Heart left ventricle (tissue), 16 donors: ENCODE results near the gene OXNAD1. TPM values are rescaled to one million over a fixed set of nuclear protein-coding genes. Genes with fewer than 3 reads are reported as not detected.
A peak's percentile ranks its signal among the peaks of the same experiment; 100 is the strongest.

ENCODE experiments used
- ATAC-seq, 4 donors: fragments of 200-7000 bp; cut with Tn5 transposase; one replicate each; pipeline ENCODE4 v1.9.1; 2020 to 2022; ENCODE audit warnings: moderate library complexity in 4 of 4, mild to moderate bottlenecking in 3 of 4, moderate number of reproducible peaks in 1 of 4
- DNase-seq, 5 donors: peaks; one replicate each; pipeline ENCODE4 v3.0.0-alpha.2; 2020
- H3K27ac ChIP-seq, 12 donors: fragments of 200-600 bp; sonication (generic) in 4 of 12; one replicate each; pipeline versions ENCODE4 v1.5.0 to v1.8.0; 2016 to 2022; ENCODE audit warnings: mild to moderate bottlenecking in 2 of 12
- H3K27me3 ChIP-seq, 9 donors: fragments of 200-600 bp; sonication (generic) in 2 of 9; one replicate each; pipeline versions ENCODE4 v1.5.1 to v1.8.0; 2016 to 2022; ENCODE audit warnings: mild to moderate bottlenecking in 3 of 9
- H3K36me3 ChIP-seq, 9 donors: fragments of 200-600 bp; sonication (generic) in 2 of 9; one replicate each; pipeline versions ENCODE4 v1.5.0 to v1.8.0; 2018 to 2022; ENCODE audit warnings: mild to moderate bottlenecking in 2 of 9
- H3K4me1 ChIP-seq, 12 donors: fragments of 200-600 bp; sonication (generic) in 4 of 12; one replicate each; pipeline versions ENCODE4 v1.5.0 to v1.8.0; 2016 to 2022; ENCODE audit warnings: mild to moderate bottlenecking in 3 of 12
- H3K4me3 ChIP-seq, 12 donors: fragments of 200-600 bp; sonication (generic) in 4 of 12; one replicate each; pipeline versions ENCODE4 v1.5.0 to v1.8.0; 2017 to 2022; ENCODE audit warnings: mild to moderate bottlenecking in 9 of 12, moderate library complexity in 4 of 12
- H3K9me3 ChIP-seq, 12 donors: fragments of 200-600 bp; sonication (generic) in 4 of 12; one replicate each; pipeline versions ENCODE4 v1.5.0 to v1.8.0; 2016 to 2022; ENCODE audit warnings: mild to moderate bottlenecking in 1 of 12
- CTCF ChIP-seq, 12 donors: fragments of 200-600 bp; sonication (generic) in 4 of 12; IDR thresholded peaks; one replicate each; pipeline versions ENCODE4 v1.5.0 to v1.8.0; 2018 to 2022; ENCODE audit warnings: antibody characterized with exemption in 12 of 12, mild to moderate bottlenecking in 5 of 12
- POLR2A ChIP-seq, 2 donors: fragments of 450-650 bp; IDR thresholded peaks; one replicate each; pipeline ENCODE4 v1.6.1; 2017; ENCODE audit warnings: antibody characterized with exemption in 2 of 2, mild to moderate bottlenecking in 2 of 2, moderate library complexity in 2 of 2
- WGBS, 4 donors: extraction: QIAGEN DNeasy Blood & Tissue Kit in 2 of 4; methylation state at CpG; one replicate each; pipeline versions ENCODE4 v1.1.5 to v1.1.7; 2013 to 2018; 5-methylcytosine and 5-hydroxymethylcytosine counted together
- intact Hi-C, 10 donors: fragments of 100-400 bp; cut with DNase I; formaldehyde crosslinking; loops; one replicate each; pipeline versions ENCODE4 v1.11.1 to v1.14.2; 2022
- polyA plus RNA-seq, 2 donors: library from polyadenylated mRNA; stranded (reverse); fragments of 200-250 nt; gene quantifications; one replicate each; pipeline ENCODE4 v1.2.3, GENCODE V29; 2013
- total RNA-seq, 9 donors: library from RNA; depleted of rRNA in 2 of 9; stranded (reverse); fragments of >200 nt in 2 of 9; fragmentation: NEBNext Ultra II Directional in 3 of 9; extraction: Animal tissue kit (Norgen Biotek cat#: 25700) in 3 of 9; gene quantifications; one replicate each; pipeline versions ENCODE4 v1.1.0 to v1.2.4, GENCODE V29; 2016 to 2023
- donor health status: ischemic (EF 13 %, LVEDD 7.1; RV severe dilation, severe dysfunction).
- donor health status: healthy with polysubstance abuse.
- donor health status: DM: no; HTN: yes; CAD: no.
- donor health status: DM: no; HTN: no; CAD: no.
- donor health status: ischemic (EF 25% LVEDD 6.9; RV normal size, moderate dysfunction).
- donor health status: ischemic (EF 25% LVEDD 5.7; RV mildly dilated, moderate dysfunction).
- donor health status: healthy.
- donor health status: DM: yes; HTN: yes; CAD: no.
- donor health status: ischemic (EF 35%, LVEDD 5.7; RV mildly dilated, moderate dysfunction).
- donor health status: nonischemic (EF 11% LVEDD 7.7; RV severe dilation, severe dysfunction).
- donor health status: DM: yes; HTN: yes; CAD: no.
- donor health status: PGD.
- donor health status: ischemic (EF 29% LVEDD 5.4; RV normal size, mild dysfunction).
- donor health status: nonischemic (EF 23%, LVEDD 6.1; RV moderate dilation, normal function).

Gene OXNAD1
- total and polyA plus RNA-seq, 11 donors: 7.3 to 26.9 (median 18.1) TPM

- Histone ChIP-seq H3K4me3 (no peak overlapping the region), H3K9me3 (no peaks in the 10 kb centered on the region), H3K4me1 (peaks cover 0 to 64% (median 1%) of the 10 kb centered on the region in 12 donors), H3K27me3 (no peaks in the 10 kb centered on the region), H3K36me3 (peaks cover 0 to 53% (median 30%) of the 10 kb centered on the region in 9 donors), H3K27ac (no peak overlapping the region)
- intact Hi-C loops: no loop called here
- 84 to 96% (median 89%) methylated on average over 2 of the region's 2 CpGs for WGBS, 4 donors
- TF ChIP-seq CTCF (IDR thresholded peaks at IDR 0.05) (no peak), POLR2A (IDR thresholded peaks at IDR 0.05) (no peak)
- no peak for DNase-seq
- peak in 1 of 4 donors; percentile 17 for ATAC-seq
Measured at GRCh38 chr3:16304061-16305010, 39.3 kb downstream of the OXNAD1 start.

GRCh38 chr3:16305111-16305541 is 40.1 kb downstream of the OXNAD1 start:
- TF ChIP-seq POLR2A (IDR thresholded peaks at IDR 0.05) (no peak), CTCF (IDR thresholded peaks at IDR 0.05) (no peak)
- 79 to 88% (median 83%) methylated on average over 7 of the region's 7 CpGs for WGBS, 4 donors
- no peaks in the 10 kb centered on the region for H3K27me3 ChIP-seq
- peaks cover 0 to 61% (median 0%) of the 10 kb centered on the region in 12 donors for H3K4me1 ChIP-seq
- intact Hi-C loops: no loop called here
- no peak overlapping the region for H3K4me3 ChIP-seq
- no peaks in the 10 kb centered on the region for H3K9me3 ChIP-seq
- ATAC-seq (peak in 2 of 4 donors; percentile 22 to 45), DNase-seq (no peak)
- peaks cover 0 to 59% (median 30%) of the 10 kb centered on the region in 9 donors for H3K36me3 ChIP-seq
- H3K27ac ChIP-seq: peak overlapping the region in 1 of 12 donors; percentile 28

DNA sequence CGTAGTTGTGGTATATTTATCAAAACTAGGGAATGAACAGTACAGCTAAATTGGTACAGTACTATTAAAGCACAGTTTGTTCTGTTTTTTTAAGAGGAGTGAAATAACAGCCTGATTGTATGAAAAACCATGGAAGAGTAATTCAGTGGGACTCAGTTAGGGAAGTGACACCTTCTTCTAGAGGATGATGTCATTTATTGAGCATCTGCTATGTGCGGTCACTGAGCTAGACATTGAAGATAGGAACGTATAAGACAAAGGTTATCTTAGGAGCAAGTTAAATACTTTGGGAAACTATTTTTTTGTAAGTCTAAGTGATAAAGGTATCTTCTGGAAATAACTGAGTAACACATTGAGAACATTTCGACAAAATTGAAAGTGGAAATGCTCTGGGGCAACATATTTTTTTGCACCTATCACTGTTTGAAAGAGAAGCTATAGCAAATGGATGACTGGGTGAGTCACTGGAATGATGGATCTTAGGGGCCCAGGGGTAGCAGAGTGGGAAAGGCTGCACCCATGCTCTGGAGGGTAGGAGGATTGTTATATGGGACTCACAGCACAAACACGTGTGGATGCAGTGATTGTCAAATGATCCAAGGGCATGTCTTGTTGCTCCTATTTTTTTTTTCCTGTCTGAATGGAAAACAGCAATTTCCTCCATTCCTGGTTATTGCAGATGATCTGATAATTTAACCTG is 43.0 kb downstream of the OXNAD1 start:
- no peak for ATAC-seq
- DNase-seq: no peak
- WGBS, 4 donors: 69 to 78% (median 76%) methylated on average over 5 of the region's 5 CpGs
- H3K4me1 ChIP-seq: peaks cover 0 to 64% (median 11%) of the 10 kb centered on the region in 12 donors
- H3K27me3 ChIP-seq: no peaks in the 10 kb centered on the region
- H3K36me3 ChIP-seq: peaks cover 0 to 42% (median 30%) of the 10 kb centered on the region in 9 donors
- TF ChIP-seq POLR2A (IDR thresholded peaks at IDR 0.05) (no peak), CTCF (IDR thresholded peaks at IDR 0.05) (no peak)
- intact Hi-C loops: no loop called here
- H3K9me3 ChIP-seq: no peaks in the 10 kb centered on the region
- no peak overlapping the region for H3K4me3 ChIP-seq
- no peak overlapping the region for H3K27ac ChIP-seq

GRCh38 chr3:16308727-16309126 is 43.7 kb downstream of the OXNAD1 start:
- intact Hi-C loops: no loop called here
- H3K4me3 ChIP-seq: no peak overlapping the region
- peaks cover 0 to 42% (median 30%) of the 10 kb centered on the region in 9 donors for H3K36me3 ChIP-seq
- H3K9me3 ChIP-seq: no peaks in the 10 kb centered on the region
- DNase-seq (no peak), ATAC-seq (no peak)
- no peak for TF ChIP-seq CTCF (IDR thresholded peaks at IDR 0.05)
- TF ChIP-seq POLR2A (IDR thresholded peaks at IDR 0.05): no peak
- peaks cover 0 to 67% (median 11%) of the 10 kb centered on the region in 12 donors for H3K4me1 ChIP-seq
- WGBS, 4 donors: 92 to 98% (median 94%) methylated on average over 1 of the region's 1 CpG
- H3K27me3 ChIP-seq: no peaks in the 10 kb centered on the region
- no peak overlapping the region for H3K27ac ChIP-seq
